ENCODE measurements around the gene GPC5.

DNA sequence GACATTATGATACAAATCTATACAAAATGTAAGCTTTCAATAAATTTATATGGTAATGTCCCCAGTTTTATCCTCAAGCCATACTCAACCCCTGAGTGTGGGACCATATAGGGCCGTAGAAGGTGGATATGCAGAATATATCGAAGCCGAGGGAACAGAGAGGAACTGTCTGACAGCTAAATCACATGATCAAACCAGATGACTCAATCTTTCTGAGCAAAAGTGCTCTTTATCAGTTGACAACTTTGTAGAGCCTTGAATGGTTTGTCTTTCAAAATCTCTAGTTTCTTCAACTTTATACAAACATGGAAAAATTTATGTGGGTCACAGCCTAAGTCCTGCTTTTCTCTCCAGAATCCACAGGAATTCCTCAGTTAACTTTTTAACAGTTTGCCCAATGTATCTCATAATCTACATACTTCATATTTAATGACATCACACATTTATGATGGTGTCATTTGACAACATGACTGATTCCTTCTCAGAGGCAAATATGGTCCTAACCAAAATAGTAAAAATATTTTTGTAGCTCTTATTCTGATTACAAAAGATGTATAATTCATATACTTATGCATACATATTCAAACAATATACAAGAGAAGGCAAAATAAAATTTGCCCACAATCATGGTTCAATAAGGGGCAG lies 1155.2 kb downstream of the GPC5 start:
- TF ChIP-seq POLR2A (IDR thresholded peaks at IDR 0.05) (no peak), EP300 (IDR thresholded peaks at IDR 0.05) (no peak)

All from ovary (tissue), 1 donor.